ENCODE data around the gene UNC5B. TPM values are rescaled to one million over a fixed set of nuclear protein-coding genes. Genes with fewer than 3 reads are reported as not detected.
"Not testable (repeated sequence)": the region's sequence is repeated elsewhere in the genome, so short reads cannot be mapped to it uniquely, and the experiment has no call there.

The UNC5B gene
- total and polyA plus RNA-seq, 11 donors: 4.8 to 22.8 (median 10.1) TPM

GRCh38 chr10:71217266-71218045 lies 5.1 kb downstream of the UNC5B start:
- peak overlapping the region; percentile 42 to 98 (median 60) for H3K4me3 ChIP-seq
- TF ChIP-seq POLR2A (IDR thresholded peaks at IDR 0.05): no peak
- TF ChIP-seq, protein P1, sequence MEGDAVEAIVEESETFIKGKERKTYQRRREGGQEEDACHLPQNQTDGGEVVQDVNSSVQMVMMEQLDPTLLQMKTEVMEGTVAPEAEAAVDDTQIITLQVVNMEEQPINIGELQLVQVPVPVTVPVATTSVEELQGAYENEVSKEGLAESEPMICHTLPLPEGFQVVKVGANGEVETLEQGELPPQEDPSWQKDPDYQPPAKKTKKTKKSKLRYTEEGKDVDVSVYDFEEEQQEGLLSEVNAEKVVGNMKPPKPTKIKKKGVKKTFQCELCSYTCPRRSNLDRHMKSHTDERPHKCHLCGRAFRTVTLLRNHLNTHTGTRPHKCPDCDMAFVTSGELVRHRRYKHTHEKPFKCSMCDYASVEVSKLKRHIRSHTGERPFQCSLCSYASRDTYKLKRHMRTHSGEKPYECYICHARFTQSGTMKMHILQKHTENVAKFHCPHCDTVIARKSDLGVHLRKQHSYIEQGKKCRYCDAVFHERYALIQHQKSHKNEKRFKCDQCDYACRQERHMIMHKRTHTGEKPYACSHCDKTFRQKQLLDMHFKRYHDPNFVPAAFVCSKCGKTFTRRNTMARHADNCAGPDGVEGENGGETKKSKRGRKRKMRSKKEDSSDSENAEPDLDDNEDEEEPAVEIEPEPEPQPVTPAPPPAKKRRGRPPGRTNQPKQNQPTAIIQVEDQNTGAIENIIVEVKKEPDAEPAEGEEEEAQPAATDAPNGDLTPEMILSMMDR (IDR thresholded peaks at IDR 0.05): peak in 2 of 12 donors; percentile 12 to 25
- no peaks in the 10 kb centered on the region for H3K36me3 ChIP-seq
- 5 to 14% (median 6%) methylated on average over 42 to 57 of the region's 57 CpGs for WGBS, 4 donors
- DNase-seq: peak in 2 of 5 donors; percentile 22 to 64
- intact Hi-C loops (cut with DNase I): loop anchor here in 5 of 10 donors (2.0 to 10.0 kb wide), 5 partner anchors 15 to 313 kb away; no protein-coding TSS in a partner anchor
- H3K4me1 ChIP-seq: peaks cover 0 to 85% (median 63%) of the 10 kb centered on the region in 12 donors
- ATAC-seq: peak; percentile 27 to 44 (median 36)
- H3K27ac ChIP-seq: peak overlapping the region; percentile 36 to 89 (median 74)
- no peaks in the 10 kb centered on the region for H3K9me3 ChIP-seq
- peaks cover 0 to 20% (median 0%) of the 10 kb centered on the region in 9 donors for H3K27me3 ChIP-seq

DNA sequence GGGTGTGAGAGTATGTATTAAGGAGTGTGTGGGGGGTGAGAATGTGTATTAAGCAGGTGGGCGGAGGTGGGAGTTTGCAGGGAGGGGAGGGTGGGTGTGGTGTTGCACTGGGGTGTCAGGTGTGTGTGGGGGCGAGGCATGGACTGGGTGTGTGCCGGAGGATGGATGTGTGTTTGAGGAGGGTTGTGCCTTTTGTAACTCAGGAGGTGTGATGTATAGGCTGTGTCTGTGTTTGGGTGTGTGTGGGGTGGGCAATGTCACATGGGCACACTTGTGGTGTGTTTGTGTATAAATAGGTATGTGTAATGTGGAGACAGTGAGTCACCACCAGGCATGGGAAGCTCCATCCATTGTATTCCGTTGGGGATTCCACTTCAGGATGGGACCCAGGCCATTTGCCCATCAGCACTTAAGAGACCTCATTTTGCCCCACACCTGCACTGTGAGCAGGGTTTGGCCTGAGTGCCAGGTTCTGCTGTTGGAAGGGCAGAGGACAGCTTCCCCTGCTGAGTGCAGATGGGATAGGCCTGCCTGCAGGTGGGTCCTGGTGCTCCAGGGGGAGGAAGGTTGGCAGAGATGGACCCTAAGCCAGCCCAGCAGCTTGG lies 5.8 kb downstream of the UNC5B start:
- no peak for TF ChIP-seq POLR2A (IDR thresholded peaks at IDR 0.05)
- TF ChIP-seq, protein P1 (IDR thresholded peaks at IDR 0.05): peak in 1 of 12 donors; percentile 7
- no peaks in the 10 kb centered on the region for H3K9me3 ChIP-seq
- peak; percentile 26 to 64 (median 62) for ATAC-seq
- WGBS, 4 donors: 55 to 69% (median 60%) methylated on average over 4 of the region's 4 CpGs
- H3K4me1 ChIP-seq: peaks cover 0 to 92% (median 65%) of the 10 kb centered on the region in 12 donors
- peak overlapping the region in 10 of 12 donors; percentile 42 to 98 (median 67) for H3K4me3 ChIP-seq
- H3K36me3 ChIP-seq: no peaks in the 10 kb centered on the region
- intact Hi-C loops (cut with DNase I): loop anchor here in 5 of 10 donors (2.0 to 10.0 kb wide), 5 partner anchors 15 to 313 kb away; no protein-coding TSS in a partner anchor
- peak overlapping the region in 11 of 12 donors; percentile 44 to 89 (median 75) for H3K27ac ChIP-seq
- peaks cover 0 to 13% (median 0%) of the 10 kb centered on the region in 9 donors for H3K27me3 ChIP-seq
- DNase-seq: peak in 4 of 5 donors; percentile 40 to 80 (median 68)

- H3K27ac ChIP-seq: peak overlapping the region in 9 of 12 donors; percentile 28 to 89 (median 73)
- no peak for ATAC-seq
- peaks cover 0 to 10% (median 0%) of the 10 kb centered on the region in 9 donors for H3K27me3 ChIP-seq
- WGBS, 4 donors: 72 to 85% (median 78%) methylated on average over 5 of the region's 5 CpGs
- H3K9me3 ChIP-seq: no peaks in the 10 kb centered on the region
- DNase-seq: peak in 1 of 5 donors; percentile 18
- no peaks in the 10 kb centered on the region for H3K36me3 ChIP-seq
- H3K4me1 ChIP-seq: peaks cover 0 to 97% (median 65%) of the 10 kb centered on the region in 12 donors
- intact Hi-C loops (cut with DNase I): loop anchor here in 5 of 10 donors (2.0 to 10.0 kb wide), 5 partner anchors 14 to 314 kb away; no protein-coding TSS in a partner anchor
- TF ChIP-seq, protein P1 (IDR thresholded peaks at IDR 0.05): no peak
- peak overlapping the region in 2 of 12 donors; percentile 17 to 98 for H3K4me3 ChIP-seq
These were observed 6.3 kb downstream of the UNC5B start for GRCh38 chr10:71218651-71219050.

GRCh38 chr10:71219236-71219917 lies 7.0 kb downstream of the UNC5B start:
- H3K27me3 ChIP-seq, H3K4me3 ChIP-seq, H3K9me3 ChIP-seq, H3K36me3 ChIP-seq: not testable (repeated sequence)
- intact Hi-C loops (cut with DNase I): loop anchor here in 5 of 10 donors (2.0 to 10.0 kb wide), 5 partner anchors 13 to 315 kb away; no protein-coding TSS in a partner anchor
- WGBS, 4 donors: 71 to 80% (median 77%) methylated on average over 6 to 7 of the region's 7 CpGs
- peak overlapping the region in 9 of 12 donors; percentile 28 to 89 (median 73) for H3K27ac ChIP-seq
- peak; percentile 23 to 64 (median 49) for ATAC-seq
- H3K4me1 ChIP-seq: peaks cover 0 to 95% (median 62%) of the 10 kb centered on the region in 12 donors
- DNase-seq: peak in 3 of 5 donors; percentile 12 to 20 (median 20)
